Kidney (tissue), 14 donors: ENCODE results near the gene RUNX1. TPM values are rescaled to one million over a fixed set of nuclear protein-coding genes. Genes with fewer than 3 reads are reported as not detected.

Experiments
- DNase-seq, 5 donors: peaks; one replicate each; pipeline ENCODE4 v3.0.0-alpha.2; 2013 to 2020
- FAIRE-seq: peaks from 2 replicates; lab custom pipeline; 2012; peaks lifted over from hg19 to GRCh38; lab: Jason Lieb, UNC
- H3K27ac ChIP-seq, 2 donors: one replicate each; pipeline ENCODE4 v1.7.0; 2013; ENCODE audit warnings: low read depth in 2 of 2, low read length in 2 of 2, inconsistent platforms in 1 of 2
- H3K27me3 ChIP-seq: one replicate; pipeline ENCODE4 v1.7.1; 2013; ENCODE audit warnings: low read length, inconsistent platforms; ENCODE audit not compliant: control insufficient read depth, insufficient read depth
- H3K36me3 ChIP-seq, 3 donors: one replicate each; pipeline versions ENCODE4 v1.7.0 to v1.7.1; 2013; ENCODE audit warnings: low read length in 3 of 3, control low read depth in 1 of 3, inconsistent platforms in 1 of 3; ENCODE audit not compliant: insufficient read depth in 3 of 3, control insufficient read depth in 2 of 3
- H3K4me1 ChIP-seq, 3 donors: one replicate each; pipeline versions ENCODE4 v1.7.0 to v1.7.1; 2013; ENCODE audit warnings: low read length in 3 of 3, inconsistent platforms in 1 of 3, low read depth in 1 of 3; ENCODE audit not compliant: control insufficient read depth in 2 of 3, insufficient read depth in 2 of 3
- H3K4me3 ChIP-seq, 3 donors: one replicate each; pipeline versions ENCODE4 v1.7.0 to v1.8.1; 2013; ENCODE audit warnings: low read length in 3 of 3, control low read depth in 1 of 3, inconsistent platforms in 1 of 3
- H3K9ac ChIP-seq, 3 donors: one replicate each; pipeline versions ENCODE4 v1.7.0 to v1.7.1; 2013; ENCODE audit warnings: low read length in 3 of 3, control low read depth in 1 of 3, inconsistent platforms in 1 of 3
- H3K9me3 ChIP-seq, 3 donors: one replicate each; pipeline versions ENCODE4 v1.7.0 to v1.7.1; 2013; ENCODE audit warnings: low read length in 3 of 3, control low read depth in 1 of 3, inconsistent platforms in 1 of 3; ENCODE audit not compliant: control insufficient read depth in 2 of 3, insufficient read depth in 1 of 3
- CTCF ChIP-seq: IDR thresholded peaks from 3 replicates; pipeline ENCODE4 v1.5.1; 2012; ENCODE audit warnings: mild to moderate bottlenecking, moderate library complexity, borderline replicate concordance; ENCODE audit not compliant: insufficient read depth; ENCODE audit errors: extremely low read depth
- intact Hi-C: fragments of 100-400 bp; cut with DNase I; formaldehyde crosslinking; loops from one replicate; pipeline ENCODE4 v1.11.1; 2022
- polyA plus RNA-seq: library from polyadenylated mRNA; stranded (reverse); fragments of 350-450 nt; fragmentation: Illumina TruSeq; extraction: RNeasy Lipid Tissue Mini Kit (QIAGEN cat#74804); gene quantifications from one replicate; pipeline ENCODE4 v1.2.3, GENCODE V29; 2014; ENCODE audit warnings: low read depth, low replicate concordance; ENCODE audit not compliant: insufficient read depth
- total RNA-seq: library from RNA; stranded (reverse); fragmentation: NEBNext Ultra II Directional; extraction: Animal tissue kit (Norgen Biotek cat#: 25700); gene quantifications from one replicate; pipeline ENCODE4 v1.2.1, GENCODE V29; 2021
- donor health status: control.
- donor health status: control.
- donor health status: control.
- donor health status: control.
- donor health status: control.
- donor health status: DM: yes; HTN: yes; CAD: no.
- donor health status: Normal renal cell carcinoma (clear cell type).

Gene RUNX1
- total and polyA plus RNA-seq, 2 donors from 2014 or later = 1.3 to 58.0 TPM

GRCh38 chr21:35037384-35037765 lies 11.7 kb downstream of the RUNX1 start:
- Histone ChIP-seq H3K27ac (no peak overlapping the region), H3K4me3 (no peak overlapping the region), H3K36me3 (no peaks in the 10 kb centered on the region), H3K9ac (no peak overlapping the region), H3K27me3 (no peaks in the 10 kb centered on the region), H3K4me1 (no peaks in the 10 kb centered on the region), H3K9me3 (no peaks in the 10 kb centered on the region)
- no peak for TF ChIP-seq CTCF
- intact Hi-C loops = no loop called here
- FAIRE-seq (no peak), DNase-seq (no peak)

GRCh38 chr21:35036465-35037383 lies 12.4 kb downstream of the RUNX1 start:
- Histone ChIP-seq H3K4me1 (no peaks in the 10 kb centered on the region), H3K9me3 (no peaks in the 10 kb centered on the region), H3K27me3 (no peaks in the 10 kb centered on the region), H3K9ac (no peak overlapping the region), H3K27ac (no peak overlapping the region), H3K36me3 (no peaks in the 10 kb centered on the region), H3K4me3 (no peak overlapping the region)
- DNase-seq (no peak), FAIRE-seq (no peak)
- intact Hi-C loops = no loop called here
- no peak for TF ChIP-seq CTCF

- Histone ChIP-seq H3K9me3 (no peaks in the 10 kb centered on the region), H3K9ac (no peak overlapping the region), H3K36me3 (no peaks in the 10 kb centered on the region), H3K27me3 (no peaks in the 10 kb centered on the region), H3K4me3 (no peak overlapping the region), H3K4me1 (no peaks in the 10 kb centered on the region), H3K27ac (no peak overlapping the region)
- intact Hi-C loops = no loop called here
- FAIRE-seq (no peak), DNase-seq (no peak)
- no peak for TF ChIP-seq CTCF
These were observed 13.5 kb downstream of the RUNX1 start for GRCh38 chr21:35035581-35035980.

DNA sequence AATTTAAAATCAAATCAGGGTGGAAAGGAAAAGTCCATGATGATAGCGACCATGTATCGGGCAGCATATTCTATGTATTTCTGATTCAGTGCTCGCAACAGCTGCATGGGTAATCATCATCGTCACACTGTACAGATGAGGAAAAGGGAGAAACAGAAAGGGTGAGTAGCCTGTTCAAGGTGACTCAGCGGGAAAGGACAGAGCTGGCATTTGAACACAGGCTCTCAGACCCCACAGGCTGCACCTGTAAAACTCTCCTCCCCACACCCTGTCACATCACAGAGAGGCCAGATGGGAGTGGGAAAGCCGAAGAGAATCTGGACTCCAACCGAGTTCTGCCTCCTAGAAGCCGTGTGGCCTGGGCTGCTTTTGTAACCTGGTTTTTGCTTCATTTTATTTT lies 14.0 kb downstream of the RUNX1 start:
- no peak overlapping the region for H3K9ac ChIP-seq
- no peaks in the 10 kb centered on the region for H3K4me1 ChIP-seq
- no peak overlapping the region for H3K27ac ChIP-seq
- TF ChIP-seq CTCF = no peak
- H3K27me3 ChIP-seq = no peaks in the 10 kb centered on the region
- DNase-seq (no peak), FAIRE-seq (no peak)
- H3K36me3 ChIP-seq = no peaks in the 10 kb centered on the region
- H3K4me3 ChIP-seq = no peak overlapping the region
- intact Hi-C loops = no loop called here
- no peaks in the 10 kb centered on the region for H3K9me3 ChIP-seq
